HG03565 (cell line): ENCODE measurements around the gene IGF1R.

ENCODE experiments used
- ATAC-seq: cut with Tn5 transposase; IDR thresholded peaks from one replicate; pipeline ENCODE4 v1.9.1; 2021; ENCODE audit warnings: mild to moderate bottlenecking, moderate library complexity; ENCODE audit not compliant: unreplicated experiment

Gene IGF1R

DNA sequence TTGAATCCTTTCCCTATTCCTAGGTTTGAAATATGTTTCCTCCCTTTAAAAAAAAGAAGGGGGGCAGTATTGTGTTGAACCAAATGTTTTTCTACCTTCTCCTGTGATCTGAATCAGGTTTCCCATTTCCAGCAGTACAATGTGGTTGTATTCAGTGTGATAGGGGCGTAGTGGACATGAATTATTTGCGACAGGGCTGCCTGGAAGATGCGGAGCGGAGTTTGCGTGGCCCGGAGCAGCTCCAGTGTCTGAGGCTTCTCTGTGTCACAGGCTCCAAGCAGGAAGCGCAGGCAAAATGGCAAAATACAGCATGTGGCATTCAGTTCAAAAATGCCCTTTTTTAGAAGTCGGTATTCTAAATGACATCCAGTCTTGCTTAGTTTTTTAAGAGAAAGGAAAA lies 204.8 kb downstream of the IGF1R start:
- ATAC-seq = peak; percentile 27

DNA sequence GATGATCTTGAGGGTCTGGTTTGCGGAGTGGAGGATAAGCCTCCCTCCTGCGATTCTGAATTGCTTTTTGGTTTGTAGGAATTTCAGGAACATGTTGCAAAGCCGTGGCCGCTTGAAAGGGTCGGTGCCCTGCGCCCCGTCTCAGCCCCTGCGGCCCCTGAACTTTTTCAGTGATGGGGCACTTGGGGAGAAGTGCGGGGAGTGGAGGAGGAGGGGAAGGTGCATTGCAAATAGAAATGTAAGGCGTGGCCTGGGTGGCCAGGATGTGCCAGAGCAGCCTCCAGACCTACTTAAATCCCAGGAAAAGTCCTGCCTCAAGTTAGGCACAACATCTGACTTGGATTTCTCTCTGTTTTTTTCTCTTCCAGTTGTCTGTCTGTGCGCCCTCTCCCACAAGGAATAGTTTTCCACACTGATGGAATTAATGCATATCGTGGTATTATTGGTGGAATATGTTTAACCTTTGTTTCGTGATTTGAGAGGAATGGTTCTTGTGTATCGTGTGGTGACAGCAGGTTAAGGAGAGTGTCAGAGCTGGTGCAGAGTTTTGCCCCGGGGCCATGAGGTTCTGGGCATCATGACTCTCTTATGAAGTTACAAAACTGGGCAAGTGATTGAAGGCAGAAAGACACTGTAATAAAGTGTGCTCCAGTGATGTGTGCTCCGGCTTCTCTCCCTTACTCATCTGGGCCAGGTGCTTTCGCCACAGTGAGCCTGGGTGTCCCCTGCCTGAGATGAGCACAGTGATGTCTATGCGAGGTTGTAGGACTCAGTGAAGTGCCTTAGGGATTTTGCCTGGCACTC lies 205.5 kb downstream of the IGF1R start:
- no peak for ATAC-seq

DNA sequence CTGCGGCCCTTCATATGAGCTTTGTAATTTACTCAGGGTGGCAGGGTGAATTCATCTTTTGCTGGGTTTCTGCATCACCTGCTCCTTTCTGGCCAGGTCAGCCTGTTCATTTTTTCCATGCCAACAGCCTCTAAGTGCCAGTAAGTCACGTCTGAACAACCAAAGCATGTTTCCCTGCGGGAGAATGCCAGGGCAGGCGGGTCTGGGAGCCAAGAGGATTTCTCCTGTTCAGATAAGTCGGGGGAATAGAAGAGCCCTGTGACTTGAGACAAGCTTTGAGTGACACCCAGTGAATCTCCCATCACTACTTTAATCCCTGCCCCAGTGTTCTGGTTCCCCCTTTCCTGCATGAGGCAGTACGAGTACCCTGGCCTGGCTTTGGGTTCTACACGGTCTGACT lies 206.2 kb downstream of the IGF1R start:
- no peak for ATAC-seq

DNA sequence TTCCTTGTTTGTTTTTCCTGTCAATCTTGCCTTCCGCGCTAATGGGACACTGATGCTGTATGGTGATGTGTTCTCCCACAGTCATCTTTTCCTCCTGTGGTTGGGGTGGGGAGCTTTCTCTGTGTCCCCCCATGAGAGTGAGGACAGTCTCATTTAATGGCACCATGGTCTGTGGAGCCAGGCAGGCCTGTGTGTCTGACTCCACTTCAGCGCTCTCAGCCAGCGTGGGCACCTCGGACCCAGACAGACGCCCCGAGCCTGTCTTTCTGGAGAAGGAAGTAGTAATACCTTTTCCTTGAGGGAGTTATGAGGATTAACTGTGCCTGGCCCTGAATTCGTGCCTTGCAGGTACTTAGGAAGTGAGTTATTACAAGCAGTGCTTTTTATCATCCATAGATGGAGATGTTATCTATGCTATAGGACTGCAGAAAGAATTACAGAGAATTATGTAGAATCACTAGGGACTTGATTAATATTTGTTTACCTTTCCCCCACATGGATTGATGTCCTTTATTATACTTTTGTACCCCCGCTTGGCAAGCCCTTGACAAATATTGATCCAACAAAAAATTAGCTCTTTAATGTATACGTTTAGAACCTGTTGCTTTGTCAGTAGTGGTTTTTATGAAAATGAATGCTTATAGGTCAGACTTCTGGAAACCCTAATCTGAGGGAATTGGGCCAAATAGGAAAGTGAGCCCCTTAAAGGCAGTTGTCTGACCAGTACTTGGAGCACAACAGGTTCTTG lies 206.9 kb downstream of the IGF1R start:
- no peak for ATAC-seq

DNA sequence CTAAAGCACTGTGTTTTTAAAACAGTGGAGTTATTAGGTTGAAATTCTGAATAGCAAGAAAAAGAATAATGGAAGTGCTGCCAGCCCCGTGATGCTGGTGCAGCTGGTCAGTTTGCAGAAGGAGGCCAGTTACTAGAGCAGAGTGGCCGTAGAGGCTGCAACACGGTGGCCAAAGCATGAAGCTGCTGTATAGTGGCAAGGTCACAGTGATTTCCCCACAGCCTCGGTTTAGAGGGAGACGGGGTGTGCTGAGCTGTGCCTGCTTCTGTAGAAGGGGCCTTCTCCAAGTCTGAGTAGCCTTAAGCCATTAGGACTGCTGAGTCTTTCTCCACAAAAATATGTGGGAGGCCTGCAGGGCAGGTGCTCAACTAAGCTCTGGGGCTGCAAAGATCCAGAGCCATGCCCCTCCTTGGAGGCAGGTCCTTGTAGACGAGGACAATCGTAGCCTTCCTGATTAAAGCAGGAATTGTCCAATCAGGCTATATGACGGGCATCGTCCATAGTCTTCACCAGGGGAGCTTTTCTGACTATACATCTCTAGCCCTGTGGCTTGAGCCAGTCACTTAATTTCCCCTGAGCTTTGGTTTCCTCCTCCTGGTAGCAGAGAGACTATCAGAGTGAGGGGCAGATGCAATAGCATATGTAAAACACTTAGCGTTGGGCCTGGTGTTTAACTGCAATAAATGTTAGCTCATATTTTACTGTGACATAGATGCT lies 207.6 kb downstream of the IGF1R start:
- no peak for ATAC-seq

DNA sequence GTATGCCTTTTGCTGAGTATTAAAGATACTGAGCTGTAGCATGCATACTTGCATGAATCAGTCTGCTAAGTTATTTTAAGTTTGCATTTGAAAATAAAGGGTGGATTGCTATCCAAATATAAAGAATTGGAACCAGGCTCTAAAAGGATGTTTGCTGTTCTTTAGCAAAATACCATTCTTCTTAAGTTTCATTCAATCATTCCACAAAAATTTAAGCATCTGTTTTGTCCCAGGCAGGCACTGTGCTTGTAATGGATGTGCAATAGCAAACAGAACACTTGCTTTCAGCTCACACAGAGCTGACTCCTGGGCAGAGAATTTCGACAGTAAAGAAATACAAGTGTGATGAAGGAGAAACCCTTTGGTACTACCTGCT lies 208.2 kb downstream of the IGF1R start:
- no peak for ATAC-seq

DNA sequence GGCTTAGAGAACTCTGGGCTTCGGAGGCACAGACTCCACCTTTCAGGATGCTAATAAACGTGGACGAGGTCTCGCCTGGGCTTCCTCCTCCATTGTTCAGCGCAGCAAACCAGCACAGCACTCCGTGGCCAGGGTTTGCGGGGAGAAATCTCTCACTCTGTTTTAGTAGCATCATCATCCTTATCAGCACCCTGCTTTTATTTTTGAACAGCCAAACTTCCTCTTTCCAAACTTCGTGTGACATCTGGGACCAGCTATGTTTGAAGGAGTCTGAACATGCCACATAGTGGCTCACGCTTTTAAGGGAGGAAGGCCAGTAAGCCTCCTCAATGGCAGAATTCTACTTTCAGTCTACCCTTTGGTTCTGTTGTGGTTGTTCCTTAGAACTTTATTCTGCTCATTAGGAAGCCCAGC lies 210.3 kb downstream of the IGF1R start:
- ATAC-seq = no peak

DNA sequence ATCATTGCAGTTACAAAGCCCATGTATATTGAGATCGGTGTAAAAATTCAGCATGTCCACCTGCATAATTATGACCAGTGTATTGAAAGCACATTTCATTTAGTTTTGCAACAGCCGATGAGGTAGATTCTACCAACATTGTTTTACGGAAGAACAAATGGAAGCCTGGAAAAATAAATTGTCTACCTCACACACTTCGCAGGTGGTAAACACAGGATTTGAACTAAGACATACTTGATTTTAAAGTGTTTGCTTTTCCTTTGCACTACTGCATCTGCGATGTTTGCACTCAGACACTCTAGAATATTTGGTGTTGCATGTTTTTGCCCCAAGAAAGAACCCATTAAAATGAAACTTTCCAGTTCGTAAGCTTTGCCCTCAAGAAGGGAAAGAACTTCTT lies 210.8 kb downstream of the IGF1R start:
- ATAC-seq = no peak

DNA sequence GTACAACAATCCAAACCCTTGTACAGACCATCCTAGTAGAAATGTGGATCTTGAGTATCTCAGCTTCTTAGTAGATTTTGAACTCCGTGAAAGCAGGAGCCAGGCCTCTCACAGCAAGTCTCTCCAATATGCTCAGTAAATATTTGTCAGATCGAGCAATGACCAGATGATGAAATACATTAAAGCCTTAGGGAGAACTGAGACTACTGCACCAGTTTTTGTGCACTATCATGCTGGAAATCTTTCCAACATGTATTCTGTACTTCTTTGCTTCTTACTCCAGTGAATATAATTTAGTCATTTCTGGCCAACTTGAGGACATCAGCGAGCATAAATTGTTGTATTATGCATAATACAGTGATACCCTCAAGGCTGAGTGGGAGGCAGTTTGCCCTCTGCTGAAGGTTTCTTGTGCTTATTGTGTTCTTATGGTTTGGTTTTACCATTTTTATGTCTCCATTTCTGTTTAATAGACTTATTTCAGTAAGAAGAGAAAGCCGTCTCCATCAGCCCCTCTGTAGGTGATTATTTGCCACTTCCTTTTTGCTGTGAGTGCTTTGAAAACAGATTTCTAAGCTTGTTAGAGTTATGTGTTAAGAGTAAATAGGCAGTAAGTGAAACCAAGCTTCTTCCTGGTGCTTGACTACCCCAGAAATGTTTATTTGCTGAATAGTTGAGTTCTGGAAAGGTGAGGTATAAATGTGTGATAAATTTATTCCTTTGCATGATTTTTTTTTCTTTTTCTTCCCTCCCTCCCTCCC lies 212.1 kb downstream of the IGF1R start:
- ATAC-seq = no peak

DNA sequence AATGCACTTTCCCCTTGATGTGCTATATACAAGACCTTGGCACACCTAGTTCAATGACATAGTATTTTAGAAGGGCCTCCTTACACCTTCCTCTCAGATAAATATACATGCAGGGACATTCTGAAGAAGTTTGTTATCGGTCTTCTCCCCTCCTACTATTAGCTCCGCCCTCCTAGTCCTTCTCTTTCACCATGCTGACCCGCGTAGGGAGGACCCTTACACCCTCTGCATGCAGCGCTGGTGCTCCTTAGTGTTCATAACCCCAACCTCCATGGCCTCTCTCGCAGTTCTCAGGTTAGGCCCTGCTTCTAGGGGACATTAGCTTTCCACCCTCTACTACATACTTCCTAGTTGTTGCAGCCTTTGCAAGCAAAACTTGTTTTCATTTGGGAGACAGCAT lies 212.8 kb downstream of the IGF1R start:
- no peak for ATAC-seq

DNA sequence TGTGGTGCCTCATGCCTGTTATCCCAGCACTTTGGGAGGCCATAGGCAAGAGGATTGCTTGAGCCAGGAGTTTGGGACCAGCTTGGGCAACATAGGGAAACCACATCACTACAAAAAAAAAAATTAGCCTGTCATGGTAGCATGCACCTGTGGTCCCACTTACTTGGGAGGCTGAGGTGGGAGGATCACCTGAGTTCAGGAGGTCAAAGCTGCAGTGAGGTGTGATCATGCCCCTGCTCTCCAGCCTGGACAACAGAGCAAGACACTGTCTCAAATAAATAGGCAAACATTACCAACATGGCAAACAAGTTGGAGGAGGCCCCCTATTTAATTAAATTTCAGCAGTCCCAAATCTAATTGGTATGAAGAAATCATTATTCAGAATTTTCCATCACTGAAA lies 215.6 kb downstream of the IGF1R start:
- no peak for ATAC-seq

DNA sequence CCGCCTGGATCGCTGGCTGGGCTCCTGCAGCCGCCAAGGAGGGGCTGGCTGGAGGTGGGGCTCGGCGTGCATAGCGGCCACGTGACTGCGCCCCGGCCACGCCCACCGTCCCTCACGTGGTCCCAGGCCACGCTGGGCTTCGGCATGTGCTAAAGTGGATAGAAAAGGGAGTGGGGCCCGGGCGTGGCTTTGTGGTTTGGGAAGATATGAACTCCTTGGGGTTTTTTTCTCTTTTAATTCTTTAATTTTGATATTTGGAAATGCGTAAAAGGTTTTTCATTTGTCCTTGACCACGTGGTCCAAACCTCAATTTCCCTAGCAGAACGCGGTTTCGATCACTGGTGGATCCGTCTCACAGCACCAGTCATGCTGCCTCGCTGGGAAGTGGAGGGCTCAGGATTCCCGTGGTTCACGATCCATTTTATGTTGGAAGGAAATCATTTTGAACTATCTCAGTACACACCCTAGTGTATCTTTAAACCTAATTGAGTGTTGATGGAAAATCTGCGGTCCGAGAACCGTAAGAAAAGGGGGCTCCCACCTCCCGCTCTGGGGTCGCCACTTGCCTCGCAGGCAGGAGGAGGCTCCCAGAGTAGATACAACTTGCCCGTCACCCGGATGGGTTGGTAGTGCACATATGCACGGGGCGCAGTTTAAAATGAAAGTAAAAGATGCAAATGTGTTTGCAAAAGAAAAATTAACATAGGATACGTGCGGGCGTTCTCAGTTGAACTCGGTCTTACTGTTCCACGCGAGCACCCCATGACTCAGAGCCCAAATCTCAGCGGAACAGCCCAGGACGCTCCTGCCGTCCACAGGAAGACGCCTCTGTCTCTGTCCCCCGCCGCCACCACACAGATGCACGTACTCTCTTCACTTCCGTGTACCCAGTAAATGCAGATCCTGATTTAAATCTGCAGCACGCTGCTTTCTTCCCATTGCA lies 217.3 kb downstream of the IGF1R start:
- peak; percentile 74 for ATAC-seq

DNA sequence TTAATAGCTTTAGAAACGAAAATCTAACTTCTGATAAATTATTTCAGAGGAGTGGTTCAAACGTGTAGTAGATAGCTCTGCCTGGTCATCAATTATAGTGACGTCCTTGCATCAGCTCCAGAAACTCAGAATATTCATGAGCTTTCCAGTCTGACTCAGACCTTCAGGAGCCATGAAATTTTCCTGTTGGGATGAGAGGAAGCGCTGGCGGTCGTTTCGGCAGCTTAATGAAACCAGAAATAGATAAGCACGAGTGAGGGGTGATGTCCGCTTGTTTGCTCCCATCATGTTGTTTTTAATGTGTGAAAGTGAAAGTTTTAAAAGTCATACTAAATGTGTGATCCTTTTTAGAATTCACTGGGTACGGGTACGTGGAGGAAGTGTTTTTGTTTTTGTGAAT lies 218.2 kb downstream of the IGF1R start:
- no peak for ATAC-seq

DNA sequence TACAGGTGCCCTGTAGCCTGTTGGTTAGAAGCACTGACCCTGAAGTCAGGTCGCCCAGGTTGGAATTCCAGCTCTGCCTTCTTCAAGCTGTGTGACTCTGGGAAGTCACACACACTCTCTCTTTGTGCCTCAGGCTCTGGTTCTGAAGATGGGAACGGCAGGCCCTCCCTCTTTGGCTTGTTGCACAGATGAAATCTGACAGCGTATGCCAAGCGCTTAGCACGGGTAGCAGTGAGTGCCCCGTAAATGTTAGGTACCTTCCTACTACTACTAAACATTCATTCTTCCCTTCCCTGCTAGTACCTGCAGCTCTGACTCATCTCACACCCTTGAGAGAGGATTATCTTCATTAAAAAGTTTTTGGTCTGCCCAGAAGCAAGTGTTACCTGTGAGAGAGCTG lies 220.2 kb downstream of the IGF1R start:
- no peak for ATAC-seq

DNA sequence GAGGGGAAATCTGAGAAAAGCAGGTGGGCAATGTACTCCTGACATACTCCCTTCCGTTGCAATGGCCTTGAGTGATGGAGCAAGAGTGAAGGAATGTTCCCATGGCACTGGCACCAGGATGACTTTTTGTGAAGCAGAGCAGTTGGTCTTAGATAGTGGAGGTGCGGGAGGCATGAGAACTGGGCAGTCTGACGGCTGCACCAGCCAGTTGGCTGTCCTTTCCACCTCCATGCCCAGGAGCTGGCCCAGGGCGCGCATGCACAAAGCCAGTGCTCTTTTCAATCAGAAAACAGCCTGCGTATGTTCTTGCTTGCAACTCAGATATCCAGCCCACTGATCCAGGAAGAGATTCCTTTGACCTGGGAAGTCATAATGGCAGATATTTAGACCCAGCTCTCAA lies 222.4 kb downstream of the IGF1R start:
- no peak for ATAC-seq

DNA sequence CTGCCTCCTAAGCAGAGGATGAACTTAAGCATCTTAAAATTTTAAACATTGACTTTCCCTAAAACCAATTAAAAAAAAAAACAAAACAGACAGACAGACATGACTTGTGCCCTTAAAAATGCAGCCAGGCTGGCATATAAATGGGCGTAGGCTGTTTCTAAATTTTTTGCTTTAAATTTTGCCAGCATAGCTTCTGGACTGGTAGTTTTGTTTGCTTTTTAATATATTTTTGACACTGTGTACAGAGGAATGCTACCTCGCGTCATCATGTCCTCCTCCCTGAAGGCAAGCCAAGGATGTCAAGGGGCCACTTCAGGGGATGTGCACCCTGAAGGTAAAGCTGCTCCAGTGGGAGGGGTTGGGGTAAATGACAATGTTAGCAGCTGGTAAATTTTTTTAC lies 224.4 kb downstream of the IGF1R start:
- ATAC-seq = no peak

DNA sequence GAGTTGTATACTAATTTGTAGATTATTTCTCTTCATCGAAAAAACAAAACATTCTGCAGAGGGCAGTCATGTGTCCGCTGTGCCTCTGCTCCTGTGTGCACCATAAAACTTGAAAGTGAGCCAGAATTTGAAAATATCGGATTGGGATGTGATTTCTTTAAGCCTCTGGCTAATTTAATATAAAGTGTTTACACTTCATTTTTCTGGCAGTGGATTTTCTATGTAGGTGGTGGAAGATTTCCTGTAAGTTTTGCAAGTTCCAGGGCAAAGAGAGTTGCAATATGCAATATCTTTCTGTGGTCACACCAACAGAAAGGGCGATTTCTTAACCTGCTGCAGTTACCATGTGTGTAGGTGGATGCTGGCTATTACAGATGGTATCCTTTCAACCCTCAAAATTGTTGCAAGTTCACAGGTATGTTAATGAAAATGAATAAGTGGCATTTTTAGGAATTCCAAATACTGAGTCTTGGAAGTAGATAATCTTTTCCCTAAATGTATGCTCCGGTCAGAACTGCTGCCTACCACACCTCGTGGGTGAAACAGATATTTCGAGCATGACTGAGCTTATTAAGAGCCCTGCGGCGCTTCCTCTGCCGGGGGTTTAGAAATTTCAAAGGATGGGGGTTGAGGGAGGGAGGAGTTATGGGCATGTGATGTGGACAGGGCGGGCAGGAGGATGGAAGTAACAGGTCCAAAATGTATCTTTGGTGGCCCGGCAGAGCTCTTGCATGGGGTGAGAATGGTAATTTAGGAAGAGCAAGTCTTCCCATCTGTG lies 225.3 kb downstream of the IGF1R start:
- no peak for ATAC-seq

DNA sequence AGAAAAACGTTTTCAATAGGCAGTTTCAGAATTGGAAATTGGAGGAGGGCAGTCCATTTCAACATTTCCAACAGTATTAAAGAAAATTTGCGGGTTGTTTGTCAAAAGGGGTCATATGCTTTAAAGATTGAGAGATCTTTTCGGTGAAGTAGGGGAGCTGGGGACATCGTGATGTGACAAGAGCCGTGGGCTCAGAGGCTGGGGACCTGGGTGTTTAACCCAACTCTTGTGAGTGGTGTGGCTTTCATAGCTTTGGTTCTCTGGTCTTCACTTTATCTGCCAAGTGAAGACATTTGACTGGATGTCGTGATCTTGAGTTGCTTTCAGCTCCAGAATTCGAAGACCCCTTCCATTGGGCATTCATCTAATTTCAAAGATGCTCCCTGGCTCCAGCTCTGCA lies 226.0 kb downstream of the IGF1R start:
- ATAC-seq = no peak

DNA sequence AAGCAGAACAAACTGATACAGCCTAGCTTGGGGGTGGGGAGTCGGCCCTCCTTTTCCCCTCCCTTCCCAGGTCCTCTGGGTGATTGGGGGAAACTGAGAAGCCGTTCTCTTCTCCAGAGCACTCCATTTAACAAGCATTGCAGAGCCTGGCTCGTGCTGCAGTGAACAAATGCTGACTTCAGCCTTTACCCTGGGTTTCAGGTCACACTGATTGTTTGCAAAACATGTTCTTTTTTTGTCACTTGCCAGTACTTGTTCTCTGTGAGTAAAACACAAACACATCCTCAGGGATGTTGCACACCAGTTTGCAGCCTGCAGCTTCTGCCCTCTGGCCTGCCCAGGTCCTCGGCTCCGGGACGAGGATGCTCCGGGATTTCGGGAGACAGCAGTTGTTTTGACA lies 226.4 kb downstream of the IGF1R start:
- no peak for ATAC-seq
